GM18498 (cell line): ENCODE data around the gene CRYBG1.

ENCODE experiments used
- ATAC-seq: cut with Tn5 transposase; IDR thresholded peaks from one replicate; pipeline ENCODE4 v1.9.1; 2021; ENCODE audit warnings: mild to moderate bottlenecking, moderate library complexity; ENCODE audit not compliant: unreplicated experiment

Gene CRYBG1

DNA sequence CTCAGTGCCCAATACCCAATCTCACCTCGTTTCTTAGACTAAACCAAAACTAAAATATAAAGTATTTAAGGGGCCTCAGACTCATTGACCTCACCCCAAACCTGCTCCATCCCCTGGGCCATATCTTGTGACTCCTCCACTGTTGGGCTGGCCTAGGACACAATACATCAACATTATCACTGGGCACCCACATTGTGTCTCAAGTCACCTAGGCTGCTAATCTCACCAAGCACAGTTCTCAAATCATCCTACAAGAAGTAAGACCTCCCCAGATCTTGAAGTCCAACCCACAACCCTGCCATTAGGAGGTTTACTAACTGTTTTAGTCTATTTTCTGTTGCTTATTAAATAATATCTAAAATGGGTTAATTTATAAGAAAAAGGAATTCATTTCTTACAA is 96.2 kb downstream of the CRYBG1 start:
- ATAC-seq: no peak

DNA sequence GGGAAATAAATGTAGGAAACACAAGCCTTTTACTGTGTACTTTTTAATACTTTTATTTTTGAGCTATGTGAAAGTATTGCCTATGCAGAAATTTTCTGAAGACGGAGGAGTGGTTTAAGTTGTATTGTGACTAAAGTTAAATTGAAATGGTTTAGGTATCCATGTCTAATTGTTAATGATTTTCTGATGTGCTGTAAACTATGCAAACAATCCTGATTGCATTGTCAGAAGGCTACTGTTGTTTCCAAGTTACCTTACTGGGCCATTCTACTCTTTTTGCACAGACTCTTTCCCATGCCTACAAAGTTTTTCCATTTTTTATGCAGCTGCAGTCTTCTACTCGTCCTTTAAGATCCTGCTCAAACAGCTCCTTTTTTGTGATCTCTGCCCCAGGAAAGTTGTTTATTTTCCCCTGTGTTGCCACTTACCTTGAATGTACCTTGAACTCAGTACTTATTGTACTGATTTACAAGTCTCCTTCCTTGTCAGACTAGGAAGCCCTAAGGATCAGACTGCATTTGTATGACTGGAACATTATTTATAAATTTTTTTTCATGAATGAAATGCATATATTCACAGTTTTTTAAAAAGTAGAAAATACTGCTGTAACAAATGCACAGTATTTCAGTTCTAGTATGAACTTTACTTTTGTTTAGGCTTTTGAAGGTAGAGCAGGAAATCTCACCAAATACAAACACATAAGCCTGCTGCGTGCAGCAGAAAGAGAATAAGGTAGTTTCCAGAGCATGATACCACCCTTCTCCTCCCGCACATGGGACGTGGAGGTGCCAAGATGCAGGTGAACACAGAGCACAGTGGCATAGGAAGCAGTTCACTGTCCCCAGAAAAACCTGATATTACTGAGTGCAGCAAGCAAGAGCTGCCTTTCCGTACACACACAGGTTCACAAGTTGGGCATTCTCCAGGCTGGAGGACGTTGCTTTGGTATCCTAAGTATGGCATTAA is 97.8 kb downstream of the CRYBG1 start:
- no peak for ATAC-seq

DNA sequence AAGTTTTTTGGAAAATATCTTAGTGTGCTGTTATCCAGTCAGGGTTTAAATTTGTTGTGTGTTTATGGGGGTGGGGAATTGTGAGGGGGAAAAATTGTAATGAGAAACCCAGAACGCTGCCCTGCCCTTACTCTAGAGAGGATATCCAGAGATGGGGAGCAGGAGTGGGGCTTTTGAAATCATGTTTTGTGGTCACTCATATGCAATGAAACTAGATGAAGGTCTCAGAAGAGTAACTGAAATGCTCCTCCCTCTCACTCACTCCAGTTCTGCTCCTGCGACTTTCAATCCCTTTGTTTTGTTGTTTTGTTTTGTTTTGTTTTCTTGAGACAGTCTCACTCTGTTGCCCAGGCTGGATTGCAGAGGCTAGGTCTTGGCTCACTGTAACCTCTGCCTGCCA is 100.0 kb downstream of the CRYBG1 start:
- ATAC-seq: no peak

DNA sequence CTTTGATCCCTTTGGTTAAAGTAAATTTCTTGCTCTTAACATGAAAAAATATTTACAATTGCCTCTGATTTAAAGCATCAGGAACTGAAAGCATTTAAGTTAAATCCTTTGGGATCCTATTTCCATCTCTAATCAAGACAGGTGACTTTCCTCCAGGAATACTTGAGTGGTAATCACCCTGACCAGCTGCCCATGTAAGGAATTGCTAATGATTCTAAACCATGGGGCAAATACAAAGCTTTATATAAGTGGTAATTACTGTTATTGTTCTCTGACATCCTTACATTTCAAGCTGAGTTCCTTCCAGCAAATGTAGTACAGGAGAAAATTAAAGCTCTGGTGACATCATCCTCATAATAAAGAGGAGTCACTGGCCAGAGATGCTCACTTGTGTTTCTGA is 100.6 kb downstream of the CRYBG1 start:
- no peak for ATAC-seq

DNA sequence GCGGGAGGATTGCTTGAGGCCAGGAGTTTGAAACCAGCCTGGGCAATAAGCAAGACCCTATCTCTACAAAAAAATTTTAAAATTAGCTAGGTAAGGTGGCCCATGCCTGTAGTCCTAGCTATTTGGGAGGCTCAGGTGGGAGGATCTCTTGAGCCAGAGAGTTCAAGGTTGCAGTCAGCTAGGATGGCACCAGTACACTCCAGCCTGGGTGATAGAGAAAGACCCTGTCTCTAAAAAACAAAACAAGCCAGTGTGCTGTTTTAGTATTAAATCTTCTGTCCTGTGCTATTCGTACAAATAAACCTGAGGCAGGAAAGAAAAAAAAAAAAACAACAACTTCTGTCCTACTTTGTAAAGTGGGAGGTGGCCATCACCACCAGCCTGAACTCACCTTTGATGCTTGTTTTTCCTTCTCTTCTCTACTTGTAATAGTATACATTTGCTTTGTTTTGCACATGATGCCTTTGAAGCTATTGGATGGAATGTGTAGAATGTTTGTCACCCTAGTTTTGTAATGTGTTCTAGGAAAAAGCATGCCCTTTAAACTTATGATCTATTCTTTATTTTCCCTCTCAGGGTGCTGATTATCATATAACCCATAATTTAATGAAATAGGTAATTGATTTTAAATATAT is 102.5 kb downstream of the CRYBG1 start:
- no peak for ATAC-seq

DNA sequence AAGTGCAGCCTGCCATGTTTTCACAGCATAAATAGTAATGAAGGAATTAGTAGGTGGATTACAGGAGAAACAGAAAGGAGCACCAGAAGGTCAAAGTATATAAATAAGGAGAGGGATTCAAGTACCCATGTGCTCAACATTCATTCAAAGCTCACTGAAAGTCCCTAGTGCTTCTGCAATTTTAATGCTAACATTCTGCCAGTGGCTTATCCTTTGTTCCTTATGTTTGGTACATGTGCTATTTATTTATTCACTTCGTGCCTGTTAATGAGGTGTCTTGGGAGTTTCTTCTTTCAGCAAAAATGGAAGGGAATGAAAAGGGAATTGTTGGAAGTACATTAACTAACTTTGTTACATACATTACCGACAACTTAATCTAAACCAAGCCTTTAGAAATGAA is 105.7 kb downstream of the CRYBG1 start:
- no peak for ATAC-seq

DNA sequence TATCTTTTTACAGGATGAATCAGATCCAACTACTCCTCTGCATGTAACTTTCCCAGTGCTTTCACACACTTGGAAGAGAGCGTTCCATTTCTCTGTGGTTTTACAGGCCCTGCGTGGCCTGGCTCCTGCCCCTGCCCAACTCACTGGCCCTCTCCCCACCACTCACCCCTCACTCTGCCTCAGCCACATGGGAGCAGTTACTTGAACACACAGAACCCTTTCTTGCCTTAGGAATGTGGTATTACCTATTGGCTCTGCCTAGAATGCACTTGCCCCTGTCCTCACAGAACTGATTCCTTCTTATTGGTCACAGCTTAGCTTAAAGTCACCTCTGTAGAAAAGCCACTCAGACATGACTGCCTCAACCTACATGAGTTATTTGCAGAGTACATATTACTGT is 108.4 kb downstream of the CRYBG1 start:
- no peak for ATAC-seq

DNA sequence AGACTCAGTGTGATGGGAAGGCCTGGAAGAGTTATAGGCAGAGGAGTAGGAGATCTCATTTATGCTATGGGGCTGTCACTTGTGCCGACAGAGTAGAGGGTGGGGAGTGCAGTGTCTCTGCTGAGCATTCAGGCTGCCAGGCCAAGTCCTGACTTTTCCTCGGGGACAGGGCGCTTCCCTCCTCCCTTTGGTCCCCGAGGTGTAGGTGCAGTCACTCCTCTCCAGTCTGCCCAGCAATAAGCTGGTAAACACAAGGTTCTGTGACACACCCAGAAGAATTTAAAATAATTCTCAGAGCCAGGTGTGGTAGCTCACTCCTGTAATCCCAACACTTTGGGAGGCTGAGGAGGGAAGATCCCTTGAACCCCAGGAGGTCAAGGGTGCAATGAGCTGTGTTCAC is 109.4 kb downstream of the CRYBG1 start:
- ATAC-seq: no peak

DNA sequence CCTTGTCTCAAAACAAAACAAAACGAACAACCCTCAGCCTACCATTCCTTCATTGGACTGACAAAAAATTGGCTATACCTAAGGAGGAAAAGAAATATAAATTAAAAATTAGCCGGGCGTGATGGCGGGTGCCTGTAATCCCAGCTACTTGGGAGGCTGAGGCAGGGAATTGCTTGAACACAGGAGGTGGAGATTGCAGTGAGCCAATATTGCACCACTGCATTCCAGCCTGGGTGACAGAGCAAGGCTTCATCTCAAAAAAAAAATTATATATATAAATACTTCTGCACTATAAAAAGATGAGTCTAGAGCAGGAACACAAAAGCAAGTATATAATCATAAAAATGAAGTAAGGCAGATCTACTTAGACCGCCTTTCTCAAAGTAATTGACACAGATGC is 109.8 kb downstream of the CRYBG1 start:
- ATAC-seq: no peak

DNA sequence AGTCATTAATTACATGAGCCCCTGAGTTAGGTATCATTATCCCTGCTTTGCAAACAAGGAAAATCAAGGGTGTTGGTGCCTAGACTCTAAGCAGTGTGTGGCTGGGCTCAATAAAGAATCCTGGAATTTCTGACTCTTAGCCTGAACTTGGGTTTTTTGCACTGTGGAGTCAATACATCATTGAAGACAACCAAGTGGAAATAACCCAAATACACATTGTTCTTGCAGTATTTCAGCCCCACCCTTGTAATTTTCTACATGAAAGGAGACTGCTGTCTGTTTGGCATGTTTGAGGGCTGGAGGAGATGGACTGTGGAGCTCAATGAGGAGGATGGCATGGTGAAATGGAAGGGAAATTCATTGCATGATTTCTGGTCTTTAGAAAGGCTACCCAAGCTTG is 110.3 kb downstream of the CRYBG1 start:
- no peak for ATAC-seq

DNA sequence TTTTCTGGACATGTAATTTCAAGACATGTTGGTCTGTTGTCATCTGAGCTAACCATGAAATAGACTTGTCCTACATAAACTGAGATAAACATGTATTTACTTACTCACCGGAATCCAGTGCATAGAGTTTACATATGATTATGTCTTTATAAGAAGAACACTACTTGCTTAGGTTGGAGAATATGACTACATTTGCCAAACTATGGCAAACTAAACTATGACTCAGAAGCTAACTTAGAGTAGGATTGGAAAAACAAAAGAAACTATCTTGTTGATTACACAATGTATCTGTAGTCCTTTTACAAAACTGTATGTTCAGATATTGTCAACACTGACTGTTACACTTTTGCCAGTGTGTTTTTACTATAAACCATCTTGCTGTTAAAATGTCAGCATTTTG is 113.3 kb downstream of the CRYBG1 start:
- ATAC-seq: no peak

DNA sequence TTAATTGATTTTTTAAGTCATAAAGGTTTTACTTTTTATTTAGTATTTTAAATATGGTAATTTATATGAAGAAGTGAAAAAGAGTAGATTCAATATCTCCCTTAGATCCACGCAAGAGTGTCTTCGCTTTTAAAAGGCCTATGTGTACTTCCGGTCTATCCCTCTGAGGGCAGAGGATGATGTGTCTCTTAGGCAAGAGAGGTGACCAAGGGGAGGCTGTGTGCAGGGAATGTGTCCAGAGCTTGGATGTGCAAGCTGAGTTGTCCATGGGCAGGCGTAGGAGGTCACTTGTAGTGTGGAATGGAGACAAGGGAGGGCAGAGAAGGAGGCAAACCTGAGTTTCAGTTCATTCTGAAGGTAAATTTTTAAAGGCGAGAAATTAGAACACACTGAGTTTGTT is 113.9 kb downstream of the CRYBG1 start:
- ATAC-seq: no peak

DNA sequence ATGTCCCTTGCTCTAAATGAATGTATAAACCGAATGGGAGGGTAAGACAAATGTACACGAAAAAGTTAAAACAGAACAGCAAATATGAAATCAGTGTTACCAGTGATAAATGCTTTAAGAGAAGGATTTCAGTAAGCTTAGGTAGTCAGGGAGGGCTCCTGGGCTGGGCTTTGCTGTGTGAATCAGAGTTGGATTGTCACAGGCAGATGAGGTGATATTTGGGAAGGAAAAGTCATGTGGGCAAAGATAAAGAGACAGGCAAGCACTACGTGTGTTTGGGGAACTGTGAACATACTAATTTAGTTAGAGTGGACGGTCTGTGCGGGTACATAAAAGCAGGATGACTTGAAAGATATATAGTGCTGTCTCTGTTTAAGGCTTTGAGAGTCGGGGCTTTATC is 114.8 kb downstream of the CRYBG1 start:
- no peak for ATAC-seq

DNA sequence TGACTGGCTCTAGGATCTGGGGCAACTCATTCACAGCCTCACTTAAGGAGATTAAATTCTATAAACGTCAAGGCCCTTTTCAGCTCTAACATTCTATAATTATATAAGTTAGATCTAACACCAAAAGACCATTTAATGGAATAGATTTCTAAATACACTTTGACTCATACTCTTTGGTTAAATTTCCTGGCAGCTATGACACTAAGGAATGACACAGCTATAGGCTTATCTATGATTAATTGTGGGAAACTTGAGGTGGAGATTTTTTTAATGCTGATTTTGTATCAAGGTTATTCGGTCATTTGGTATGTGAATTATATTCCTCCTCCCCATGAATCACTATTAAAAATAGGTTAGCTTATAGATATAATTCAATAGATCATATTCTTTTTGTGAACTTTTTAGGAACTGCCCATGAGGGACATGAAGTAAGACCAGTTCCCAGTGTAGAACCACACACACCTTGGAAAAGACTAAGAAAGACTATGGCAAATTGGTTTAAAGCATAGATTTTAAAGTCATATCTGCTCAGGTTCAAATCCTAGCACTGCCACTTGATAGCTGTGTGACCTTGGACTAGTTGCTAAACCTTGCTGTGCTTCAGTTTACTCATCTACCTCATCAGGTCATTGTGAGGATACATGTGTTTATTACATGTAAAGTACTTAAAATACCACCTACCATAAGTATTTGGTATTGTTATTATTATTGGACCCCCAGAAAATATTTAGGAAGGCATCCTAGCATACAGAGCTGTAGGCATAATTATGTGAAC is 116.0 kb downstream of the CRYBG1 start:
- ATAC-seq: no peak

DNA sequence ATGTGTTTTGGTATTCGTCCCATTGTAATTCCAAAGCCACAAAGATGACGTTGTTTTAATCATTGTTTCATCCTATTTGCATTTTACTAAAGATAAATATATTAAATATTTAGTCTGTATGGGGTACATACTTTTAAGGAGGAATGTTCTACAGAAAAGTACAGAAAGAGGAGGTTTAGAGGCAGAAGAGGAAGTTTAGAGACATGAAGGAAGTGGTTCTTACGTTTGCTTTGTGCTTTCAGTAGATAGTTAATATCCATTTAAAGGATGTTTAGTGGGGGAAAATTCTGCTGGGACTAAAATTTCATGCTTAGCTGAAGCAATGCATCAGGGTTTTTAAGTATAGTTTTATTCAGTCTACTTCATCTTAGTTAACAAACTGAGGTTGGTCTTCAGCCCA is 116.6 kb downstream of the CRYBG1 start:
- no peak for ATAC-seq

DNA sequence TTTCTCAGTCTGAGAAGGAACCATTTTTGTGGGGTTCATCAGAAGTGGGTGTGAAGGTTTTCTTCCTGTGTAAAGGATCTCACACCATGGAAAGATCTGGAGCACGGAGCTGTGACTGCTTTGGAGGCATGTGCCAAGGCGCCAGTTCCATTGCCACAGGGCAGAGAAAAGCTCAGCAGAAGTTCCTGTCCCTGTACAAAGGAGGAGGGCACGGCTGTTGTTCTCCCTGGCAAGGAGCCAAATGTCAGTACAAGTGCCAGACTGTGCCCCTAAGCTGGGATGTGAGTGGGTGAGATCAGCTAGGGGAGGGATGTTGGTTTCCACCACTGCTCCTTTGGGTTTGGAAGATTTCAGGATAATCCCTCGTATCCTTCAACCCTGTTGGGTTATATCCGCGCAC is 117.3 kb downstream of the CRYBG1 start:
- no peak for ATAC-seq

DNA sequence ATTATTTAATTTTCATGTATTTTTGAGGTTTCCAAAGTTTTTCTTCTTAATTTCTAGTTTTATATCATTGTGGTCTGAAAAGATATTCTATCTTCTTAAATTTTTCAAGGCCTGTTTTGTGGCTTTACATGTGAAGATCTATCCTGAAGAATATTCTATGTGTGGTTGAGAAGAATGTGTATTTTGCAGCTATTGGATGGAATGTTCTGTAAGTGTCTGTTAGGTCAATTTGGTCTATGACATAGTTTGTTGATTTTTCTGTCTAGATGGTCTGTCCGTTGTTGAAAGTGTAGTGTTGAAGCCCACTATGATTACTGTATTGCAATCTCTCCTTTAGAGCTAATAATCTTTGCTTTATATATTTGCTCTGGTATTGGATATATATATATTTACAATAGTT is 125.7 kb downstream of the CRYBG1 start:
- ATAC-seq: no peak

DNA sequence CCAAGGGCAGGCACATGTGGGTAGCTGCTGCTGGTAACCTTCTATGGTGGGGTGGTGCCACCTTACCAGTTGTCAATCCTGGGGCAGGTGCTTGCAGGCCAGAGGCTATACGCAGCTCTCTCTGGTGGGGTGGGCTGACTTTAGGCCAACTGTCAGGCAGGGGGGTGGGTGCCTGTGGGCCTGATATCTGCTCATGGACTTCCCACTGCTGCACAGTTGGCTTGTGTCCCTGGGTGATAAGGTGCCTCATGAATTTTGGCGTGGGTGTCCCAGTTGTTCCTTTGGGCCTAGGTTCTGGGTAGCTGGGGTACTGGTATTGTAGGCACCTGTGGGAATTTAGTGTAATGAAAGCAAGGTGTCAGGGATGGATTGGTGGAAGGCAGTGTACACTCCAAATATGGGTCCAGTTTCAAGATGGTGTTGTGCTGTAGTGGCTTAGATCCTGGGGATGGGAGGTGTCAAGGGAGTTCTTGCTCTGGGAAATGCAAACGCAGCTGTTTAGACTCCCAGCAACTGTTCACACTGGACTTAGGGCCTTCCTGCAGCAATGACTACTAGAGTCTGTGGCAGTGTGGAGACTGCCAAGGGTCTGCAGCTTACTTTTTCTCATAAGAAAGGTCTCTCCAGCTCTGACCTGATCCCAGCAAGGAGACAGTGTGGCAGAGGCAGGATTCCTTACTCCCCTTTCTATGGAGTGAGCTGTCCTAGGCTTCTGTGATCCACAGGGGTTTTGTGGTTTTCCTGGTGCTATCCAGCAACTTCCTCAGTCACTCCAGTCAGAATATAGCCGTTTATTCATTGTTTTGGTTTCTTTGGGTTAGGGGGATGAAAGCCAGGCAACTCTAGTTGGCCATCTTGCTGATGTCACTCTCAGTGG is 128.2 kb downstream of the CRYBG1 start:
- ATAC-seq: no peak

DNA sequence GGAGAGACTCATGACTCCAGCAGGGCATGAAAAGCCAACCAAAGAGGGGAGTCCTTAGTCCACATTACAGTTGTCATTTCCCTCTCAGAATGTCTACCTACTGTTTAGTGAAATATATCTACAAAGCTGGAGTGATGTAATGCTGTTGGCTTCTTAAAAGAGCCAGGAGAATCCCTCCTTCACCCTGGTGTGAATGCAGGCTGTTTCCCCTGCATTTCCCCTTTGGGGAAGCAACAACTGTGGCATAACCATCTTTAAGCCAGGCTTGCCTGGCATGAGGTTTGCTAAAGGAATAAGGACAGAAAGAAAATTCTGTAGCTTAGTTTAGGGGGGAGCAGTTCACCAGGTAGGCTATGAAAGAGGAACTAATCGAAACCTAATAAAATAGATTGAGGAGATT is 129.5 kb downstream of the CRYBG1 start:
- no peak for ATAC-seq

DNA sequence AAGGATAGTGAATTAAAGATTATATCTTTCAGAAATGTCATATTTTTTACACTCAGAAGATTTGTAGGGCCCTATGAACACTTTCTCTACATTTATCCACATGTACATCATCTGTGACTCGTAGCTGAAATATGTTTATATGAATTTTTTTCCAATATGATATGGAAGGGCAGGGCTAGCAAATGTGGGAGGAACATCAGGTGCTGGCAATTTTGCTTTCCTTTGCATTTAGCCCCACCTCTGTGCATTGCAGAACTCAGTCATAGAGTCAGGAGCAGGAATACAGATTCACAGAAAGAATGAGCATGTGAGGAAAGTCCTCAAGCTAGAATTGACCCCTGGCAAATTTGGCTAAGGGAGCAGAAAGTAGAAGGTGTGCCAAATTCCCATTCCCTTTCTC is 129.9 kb downstream of the CRYBG1 start:
- no peak for ATAC-seq

DNA sequence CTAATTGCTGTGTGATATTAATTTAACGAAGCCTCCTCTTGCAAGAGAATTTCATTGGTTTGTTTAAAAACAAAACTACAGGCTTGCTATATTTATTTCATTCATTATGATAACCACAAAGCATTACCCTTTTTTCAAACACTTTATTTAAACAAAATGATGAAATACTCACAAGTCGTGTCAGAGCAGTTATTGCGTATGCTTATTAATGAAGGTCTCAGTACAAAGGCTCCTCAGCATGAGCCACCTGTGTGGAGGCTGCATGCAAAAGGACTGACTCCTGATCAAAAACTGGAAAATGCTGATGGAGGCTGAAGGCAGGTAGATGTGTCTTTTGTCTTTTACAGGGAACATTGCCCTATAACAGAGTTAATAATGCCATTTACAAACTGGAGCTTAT is 130.5 kb downstream of the CRYBG1 start:
- no peak for ATAC-seq
